GM10847 (cell line): ENCODE measurements around the gene SYT7.

Experiments
- POLR2A ChIP-seq: IDR thresholded peaks from 2 replicates; pipeline ENCODE4 v1.6.1; 2011; ENCODE audit not compliant: insufficient read length; ENCODE audit errors: extremely low read depth

SYT7 gene

DNA sequence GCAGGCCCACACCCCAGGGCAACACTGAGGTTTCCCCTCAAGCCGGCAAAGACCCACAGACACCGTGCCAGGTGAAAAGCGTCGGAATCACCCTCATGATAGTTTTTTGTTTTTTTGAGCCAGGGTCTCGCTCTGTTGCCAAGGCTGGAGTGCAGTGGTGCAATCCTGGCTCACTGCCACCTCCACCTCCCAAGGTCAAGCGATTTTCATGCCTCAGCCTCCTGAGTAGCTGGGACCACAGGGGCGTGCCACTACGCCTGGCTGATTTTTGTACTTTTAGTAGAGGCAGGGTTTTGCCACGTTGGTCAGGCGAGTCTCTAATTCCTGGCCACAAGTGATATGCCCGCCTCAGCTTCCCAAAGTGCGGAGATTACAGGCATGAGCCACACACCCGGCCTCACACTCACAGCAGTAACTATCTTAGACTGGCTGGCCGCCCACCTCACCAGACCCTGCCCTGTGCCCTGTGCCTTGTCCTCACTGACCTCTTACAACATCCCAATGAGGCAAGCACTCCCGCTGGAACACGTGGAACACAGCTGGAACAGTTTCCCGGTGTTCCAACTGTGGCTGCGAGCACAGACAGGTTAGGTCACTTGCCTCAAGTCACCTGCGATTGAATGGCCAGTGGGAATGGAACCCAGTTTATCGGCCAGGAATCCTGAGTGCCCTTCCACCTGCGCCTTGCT, 51.2 kb downstream of the SYT7 start:
- TF ChIP-seq POLR2A, result no peak

- TF ChIP-seq POLR2A, result no peak
Measured at GRCh38 chr11:61528114-61528513, 52.8 kb downstream of the SYT7 start.

DNA sequence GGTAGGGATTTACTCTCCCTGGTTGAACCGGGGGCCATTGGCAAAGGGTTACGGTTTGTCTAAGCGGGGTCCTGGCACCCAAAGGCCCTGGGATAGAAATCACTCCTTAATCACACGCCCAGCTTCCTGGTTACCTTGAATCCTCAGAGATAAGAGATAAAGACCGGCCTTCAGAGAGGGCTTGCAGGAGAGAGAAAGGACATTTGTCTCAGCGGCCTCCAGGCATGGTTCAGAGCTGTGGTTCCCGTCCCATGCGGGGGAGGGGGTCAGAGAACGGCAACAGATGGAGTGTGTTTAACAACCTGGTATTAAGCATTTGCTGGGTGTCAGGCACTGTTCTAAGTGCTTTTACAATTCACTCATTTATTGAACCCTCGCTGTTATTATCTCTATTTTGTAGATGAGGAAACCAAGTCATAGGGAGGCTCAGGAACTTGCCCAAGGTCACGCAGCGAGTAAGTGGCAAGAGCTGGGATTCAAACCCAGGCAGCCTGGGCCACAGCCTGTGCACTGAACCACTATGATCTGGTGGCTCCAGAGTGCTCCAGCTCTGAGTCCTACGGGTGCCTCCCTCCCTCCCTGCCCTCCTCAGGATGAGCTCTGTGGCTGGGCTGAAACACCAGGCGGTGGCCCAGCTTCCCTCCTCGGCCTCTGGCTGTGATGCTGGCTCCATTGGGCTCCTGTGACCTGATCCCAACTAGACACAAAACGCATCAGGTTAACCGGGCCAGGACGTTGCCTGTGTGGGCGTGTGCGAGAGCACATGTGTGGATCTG, 53.7 kb downstream of the SYT7 start:
- no peak for TF ChIP-seq POLR2A

DNA sequence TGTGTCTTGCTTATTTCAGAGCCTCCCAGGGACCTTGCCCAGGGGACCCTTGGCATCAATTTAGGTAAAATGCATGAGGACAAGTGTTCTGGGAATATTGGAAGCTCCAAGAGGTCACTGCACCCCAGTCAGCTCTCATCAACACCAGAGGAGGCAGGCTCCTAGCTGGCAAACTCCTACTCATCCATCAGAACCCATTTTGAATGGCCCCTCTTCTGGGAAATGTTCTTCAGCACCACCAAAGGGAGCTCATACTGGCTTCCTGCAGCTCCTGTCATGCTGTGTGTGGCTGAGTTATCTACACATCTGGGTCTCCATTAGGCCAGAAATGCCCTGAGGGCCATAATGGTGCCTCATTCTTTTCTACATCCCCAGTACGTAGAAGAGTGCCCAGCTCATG, 54.6 kb downstream of the SYT7 start:
- TF ChIP-seq POLR2A, result no peak

DNA sequence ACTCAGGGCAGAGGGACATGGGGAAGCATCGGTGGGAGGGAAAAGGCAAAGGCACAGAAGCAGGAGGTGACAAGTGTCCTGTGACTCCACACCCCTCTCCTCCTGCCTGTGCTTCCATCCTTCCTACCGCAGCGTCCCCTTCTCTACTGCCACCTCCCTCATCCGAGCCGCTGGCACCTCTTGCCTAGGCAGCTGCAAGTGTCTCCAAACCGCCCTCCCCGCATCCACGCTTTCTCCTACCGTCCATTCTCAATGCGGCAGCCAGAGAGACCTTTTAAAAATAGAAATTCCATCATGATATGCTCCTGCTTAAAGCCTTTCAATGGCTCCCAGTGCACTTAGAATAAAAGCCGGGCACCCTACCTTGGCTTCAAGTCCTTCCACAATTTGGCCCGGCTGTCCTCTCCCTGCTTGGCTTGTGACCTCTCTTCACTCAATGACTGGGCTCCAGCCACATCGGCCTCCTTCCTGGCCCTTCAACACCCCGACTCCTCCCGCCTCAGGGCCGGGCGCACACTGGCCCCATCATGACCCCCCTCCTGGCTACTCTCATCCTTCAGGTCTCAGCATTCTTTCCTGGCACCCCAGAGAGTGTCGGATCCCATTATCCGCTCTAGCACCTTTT, 55.8 kb downstream of the SYT7 start:
- TF ChIP-seq POLR2A, result no peak

DNA sequence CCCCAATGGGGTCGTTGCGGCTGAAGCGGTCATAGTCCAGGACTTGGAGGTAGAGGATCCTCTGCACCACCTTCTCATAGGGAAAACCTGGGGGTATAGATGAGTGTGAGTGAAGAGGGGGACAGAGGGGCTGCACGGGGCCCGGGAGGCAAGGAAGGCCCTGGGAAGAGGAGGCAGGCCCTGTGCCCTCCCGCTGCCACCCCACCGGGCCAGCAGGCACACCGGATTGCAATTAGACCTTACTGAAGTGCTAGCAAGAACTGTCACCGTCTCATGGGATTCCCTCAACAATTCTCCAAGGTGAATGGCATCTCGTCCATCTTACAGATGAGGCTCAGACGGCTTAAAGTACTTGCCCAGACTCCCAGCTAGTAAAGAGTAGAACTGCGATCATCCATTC, 56.4 kb downstream of the SYT7 start:
- TF ChIP-seq POLR2A, result no peak

DNA sequence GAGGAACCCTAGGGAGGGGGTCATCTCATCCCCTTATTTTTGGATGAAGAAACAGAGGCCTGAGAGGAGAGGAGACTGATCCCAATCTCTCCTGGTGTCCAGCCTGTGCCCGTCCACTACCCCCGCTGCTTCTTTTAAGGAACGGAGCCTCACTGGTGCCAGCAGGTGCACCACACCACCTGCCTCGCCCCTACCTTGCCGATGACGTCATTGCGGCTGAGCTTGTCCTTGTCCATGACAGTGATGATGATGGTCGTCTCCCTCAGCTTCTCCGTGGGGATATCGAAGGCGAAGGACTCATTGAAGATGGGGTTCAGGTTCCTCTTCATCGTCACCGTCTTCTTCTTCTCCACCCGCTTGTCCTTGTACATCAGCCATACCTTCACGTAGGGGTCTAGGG, 58.0 kb downstream of the SYT7 start:
- no peak for TF ChIP-seq POLR2A

DNA sequence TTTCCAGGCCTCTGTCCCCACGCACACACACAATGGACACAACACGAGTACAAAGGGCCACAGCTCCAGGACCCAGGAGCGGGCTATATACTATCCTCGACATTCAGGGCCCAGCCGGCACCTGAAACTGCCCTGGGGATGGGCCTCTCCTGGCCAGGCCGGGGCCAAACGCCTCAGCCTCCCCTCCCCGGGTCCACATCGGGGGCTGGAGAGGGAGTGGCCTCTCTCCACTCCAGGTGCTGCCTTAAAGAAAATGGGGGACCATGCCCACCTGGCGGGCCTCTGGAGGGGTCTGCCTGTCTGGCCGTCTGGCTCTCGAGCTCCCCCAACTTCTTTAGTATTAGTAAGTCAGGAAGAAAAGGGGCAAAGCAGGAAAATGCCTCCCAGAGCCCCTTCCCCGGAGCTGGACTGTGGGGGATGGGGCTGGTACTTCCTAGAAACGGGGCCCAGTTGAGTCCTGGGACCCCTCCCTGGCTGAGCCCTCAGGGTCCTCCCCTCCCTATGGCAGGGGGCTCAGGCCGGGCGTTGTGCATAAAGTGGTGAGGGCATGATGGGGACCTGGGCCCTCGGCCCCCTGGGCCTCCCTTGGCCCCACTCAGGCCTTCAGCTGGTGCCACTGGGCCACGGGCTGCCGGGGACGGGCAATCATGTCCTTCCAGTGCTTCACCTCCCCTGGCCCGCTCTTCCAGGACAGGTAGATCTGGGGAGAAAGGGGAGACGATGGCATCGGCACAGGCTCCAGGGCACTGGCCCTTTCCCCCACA, 62.7 kb downstream of the SYT7 start:
- no peak for TF ChIP-seq POLR2A

GRCh38 chr11:61516675-61517572, 64.0 kb downstream of the SYT7 start:
- TF ChIP-seq POLR2A, result no peak

- TF ChIP-seq POLR2A, result no peak
Measured at GRCh38 chr11:61516191-61516590, 64.7 kb downstream of the SYT7 start.

DNA sequence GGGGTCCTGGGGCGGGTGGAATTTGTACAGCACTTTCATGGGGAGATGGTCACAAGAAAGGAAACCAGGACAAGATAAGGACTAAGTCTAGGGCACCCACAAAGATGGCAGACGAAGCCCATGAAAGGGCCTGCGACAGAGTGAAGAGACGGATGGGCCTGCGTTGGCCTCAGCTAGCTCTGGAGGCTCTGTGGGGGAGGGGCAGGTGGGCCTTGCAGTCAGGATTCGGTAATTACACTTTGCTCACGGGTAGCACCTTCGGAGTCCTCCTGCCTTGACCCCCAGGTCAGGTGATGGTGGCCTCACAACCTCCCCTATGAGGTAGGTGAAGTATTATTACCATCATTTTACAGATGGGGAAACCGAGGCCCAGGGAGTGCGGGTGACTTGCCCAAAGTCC, 65.2 kb downstream of the SYT7 start:
- TF ChIP-seq POLR2A, result no peak

DNA sequence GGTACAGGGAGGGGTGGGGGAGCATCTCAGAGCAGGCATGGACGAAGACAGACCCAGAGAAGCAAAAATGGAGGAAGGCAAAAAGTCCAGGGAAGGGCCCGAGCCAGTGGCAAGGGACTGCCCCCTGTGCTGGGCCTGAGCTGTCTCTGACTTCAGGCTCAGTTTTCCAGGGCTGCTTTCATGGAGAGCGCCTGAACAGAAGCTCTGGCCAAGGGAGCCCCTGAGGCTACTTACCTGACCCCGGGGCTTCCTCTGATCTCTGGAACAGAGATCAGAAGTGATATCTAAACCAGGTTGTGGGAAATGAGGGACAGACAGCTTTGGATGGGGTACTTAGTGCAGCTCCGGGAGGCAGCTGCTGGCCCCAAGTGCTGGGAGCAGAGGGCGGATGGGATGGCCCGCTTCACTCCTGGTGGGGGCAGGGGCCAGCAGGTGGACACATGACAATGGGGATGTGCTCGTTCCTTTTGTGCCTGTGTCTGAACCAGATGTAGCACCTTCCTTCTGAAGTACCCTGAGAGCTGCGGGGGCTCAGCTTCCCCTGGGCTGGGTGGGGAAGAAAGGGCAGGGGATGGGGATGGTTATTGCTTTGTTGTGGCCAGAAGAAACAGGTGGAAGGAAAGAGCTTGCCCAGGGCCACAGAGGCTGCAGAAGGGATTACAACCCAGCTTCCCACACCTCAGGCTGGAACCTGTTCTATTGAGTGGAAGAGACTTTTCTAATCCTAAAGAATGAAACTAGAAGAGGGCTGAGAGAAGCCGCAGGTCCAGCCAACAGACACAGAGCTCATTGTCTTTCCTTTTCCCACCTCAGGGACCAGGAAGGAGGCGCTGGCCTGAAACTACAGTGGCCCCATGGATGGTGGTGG, 66.6 kb downstream of the SYT7 start:
- TF ChIP-seq POLR2A, result no peak

- no peak for TF ChIP-seq POLR2A
Measured at GRCh38 chr11:61513143-61513765, 67.6 kb downstream of the SYT7 start.
